A549 (cell line): ENCODE results near the gene UGT1A3. TPM values are rescaled to one million over a fixed set of nuclear protein-coding genes. Genes with fewer than 3 reads are reported as not detected.
A peak's percentile ranks its signal among the peaks of the same experiment; 100 is the strongest.

Source experiments
- ATAC-seq, 2 experiments: fragments of 200-7000 bp in 1 of 2; fragments of >200 bp in 1 of 2; cut with Nextera tagmentation in 1 of 2; cut with Tn5 transposase in 1 of 2; 3 replicates each; pipeline versions ENCODE4 v1.8.0 to v1.9.1; 2018 to 2020; ENCODE audit warnings: mild to moderate bottlenecking in 1 of 2, moderate library complexity in 1 of 2
- CTCF ChIA-PET: fragments of 300-600 bp; sonication (Branson Sonifier 250); formaldehyde crosslinking; extraction: SDS; loops from one replicate; lab custom pipeline; 2021; ENCODE audit warnings: antibody characterized with exemption, inconsistent platforms; lab: Yijun Ruan, JAX
- POLR2A ChIA-PET: fragments of 350-600 bp; formaldehyde crosslinking; extraction: SDS; loops from one replicate; lab custom pipeline; 2021; ENCODE audit warnings: antibody characterized with exemption, inconsistent platforms; lab: Yijun Ruan, JAX
- DNase-seq, 2 experiments: peaks; one replicate each; pipeline versions ENCODE4 v3.0.0 to v3.0.0-alpha.2; 2011 to 2016; ENCODE audit warnings: low read depth in 1 of 2, low spot score in 1 of 2
- FAIRE-seq: peaks from 2 replicates; lab custom pipeline; 2011; peaks lifted over from hg19 to GRCh38; lab: Jason Lieb, UNC
- H3K27ac ChIP-seq, 2 experiments: fragments of >200 bp; sonication (Bioruptor Twin); formaldehyde crosslinking; 3 replicates each; pipeline ENCODE4 v1.5.1; 2016 to 2017
- H3K4me1 ChIP-seq: fragments of >200 bp; sonication (Bioruptor Twin); formaldehyde crosslinking; 3 replicates; pipeline ENCODE4 v1.6.1; 2016
- H3K4me2 ChIP-seq: fragments of >200 bp; sonication (Bioruptor Twin); formaldehyde crosslinking; 3 replicates; pipeline ENCODE4 v1.6.1; 2016
- H3K4me3 ChIP-seq: fragments of >200 bp; sonication (Bioruptor Twin); formaldehyde crosslinking; 3 replicates; pipeline ENCODE4 v1.5.1; 2016
- H3K9me3 ChIP-seq: fragments of >200 bp; sonication (Bioruptor Twin); formaldehyde crosslinking; 3 replicates; pipeline ENCODE4 v1.6.1; 2016
- EHF ChIP-seq: fragments of 250-450 bp; sonication (Bioruptor Pico); IDR thresholded peaks from 2 replicates; pipeline ENCODE4 v1.5.0; 2020; ENCODE audit warnings: mild to moderate bottlenecking
- ESRRA ChIP-seq: fragments of 150-350 bp; IDR thresholded peaks from 2 replicates; pipeline ENCODE4 v1.6.1; 2014; ENCODE audit warnings: mild to moderate bottlenecking, low read length, borderline replicate concordance
- FOSB ChIP-seq: fragments of 250-450 bp; sonication (Bioruptor Pico); IDR thresholded peaks from 2 replicates; pipeline ENCODE4 v1.5.0; 2020; ENCODE audit warnings: mild to moderate bottlenecking, moderate library complexity
- HEYL ChIP-seq: fragments of 250-450 bp; sonication (Bioruptor Pico); IDR thresholded peaks from 2 replicates; pipeline ENCODE4 v1.8.0; 2021; ENCODE audit warnings: mild to moderate bottlenecking, moderate library complexity
- HOXA7 ChIP-seq: fragments of 250-450 bp; sonication (Bioruptor Pico); IDR thresholded peaks from 2 replicates; pipeline ENCODE4 v1.5.0; 2020; ENCODE audit warnings: mild to moderate bottlenecking, moderate library complexity
- KDM1A ChIP-seq: fragments of 200-600 bp; sonication (generic); IDR thresholded peaks from 2 replicates; pipeline ENCODE4 v1.6.1; 2016; ENCODE audit warnings: low read depth, mild to moderate bottlenecking
- MAZ ChIP-seq: fragments of 150-350 bp; IDR thresholded peaks from 2 replicates; pipeline ENCODE4 v1.6.1; 2014; ENCODE audit warnings: antibody characterized with exemption, low read depth, low read length, borderline replicate concordance
- RAD21 ChIP-seq, 2 experiments: fragments of >200 bp in 1 of 2; sonication (Bioruptor Twin) in 1 of 2; formaldehyde crosslinking in 1 of 2; IDR thresholded peaks in 1 of 2; conservative IDR thresholded peaks in 1 of 2; 2 replicates in 1 of 2; 3 replicates in 1 of 2; pipeline ENCODE4 v1.6.1; 2012 to 2018; ENCODE audit warnings: inconsistent platforms in 1 of 2
- RARB ChIP-seq: fragments of 250-450 bp; sonication (Bioruptor Pico); IDR thresholded peaks from 2 replicates; pipeline ENCODE4 v1.8.0; 2021; ENCODE audit warnings: mild to moderate bottlenecking, moderate library complexity
- RCOR1 ChIP-seq: fragments of 150-350 bp; IDR thresholded peaks from 2 replicates; pipeline ENCODE4 v1.6.1; 2014; ENCODE audit warnings: antibody characterized with exemption, low read length, low read depth
- RNF2 ChIP-seq: fragments of 200-600 bp; sonication (generic); IDR thresholded peaks from 2 replicates; pipeline ENCODE4 v1.6.1; 2016; ENCODE audit warnings: low read depth, mild to moderate bottlenecking, antibody characterized with exemption, moderate library complexity, borderline replicate concordance
- SREBF2 ChIP-seq: fragments of 450-650 bp; IDR thresholded peaks from 2 replicates; pipeline ENCODE4 v1.6.1; 2014; ENCODE audit warnings: mild to moderate bottlenecking, moderate library complexity
- TFCP2L1 ChIP-seq: fragments of 250-450 bp; sonication (Bioruptor Pico); IDR thresholded peaks from 2 replicates; pipeline ENCODE4 v1.5.0; 2021; ENCODE audit warnings: mild to moderate bottlenecking
- TP53 ChIP-seq: fragments of 250-450 bp; sonication (Bioruptor Pico); IDR thresholded peaks from 2 replicates; pipeline ENCODE4 v1.5.0; 2021; ENCODE audit warnings: mild to moderate bottlenecking, moderate library complexity
- ZFP36 ChIP-seq: fragments of 450-650 bp; IDR thresholded peaks from 2 replicates; pipeline ENCODE4 v1.6.1; 2014; ENCODE audit warnings: borderline replicate concordance; ENCODE audit not compliant: partially characterized antibody
- ZNF302 ChIP-seq: fragments of 250-450 bp; sonication (Bioruptor Pico); IDR thresholded peaks from 2 replicates; pipeline ENCODE4 v1.9.0; 2021; ENCODE audit warnings: inconsistent platforms, mild to moderate bottlenecking, moderate library complexity
- ZSCAN20 ChIP-seq: fragments of 250-450 bp; sonication (Bioruptor Pico); IDR thresholded peaks from 2 replicates; pipeline ENCODE4 v1.8.0; 2022; ENCODE audit warnings: mild to moderate bottlenecking, moderate library complexity
- WGBS: methylation state at CpG from one replicate; pipeline ENCODE4 v1.1.6; 2017; ENCODE audit errors: missing lambda C conversion rate; 5-methylcytosine and 5-hydroxymethylcytosine counted together
- polyA minus RNA-seq: library from RNA; depleted of rRNA, polyadenylated mRNA; stranded (reverse); fragments of >200 nt; gene quantifications from 2 replicates; pipeline ENCODE4 v1.2.3, GENCODE V29; 2011; rRNA and poly(A)+ RNA removed
- polyA plus RNA-seq, 4 experiments: library from polyadenylated mRNA; depleted of rRNA in 3 of 4; stranded (reverse); fragments of >200 nt; fragmentation: RNase III in 1 of 4; extraction: RNeasy Plus Mini Kit Qiagen cat#74134 plus additional on column Dnase treatment in 1 of 4; gene quantifications; 2 replicates in 3 of 4; 3 replicates in 1 of 4; pipeline ENCODE4 v1.2.3, GENCODE V29; 2011 to 2017
- TF ChIP-seq, protein P1 (sequence below): fragments of 450-650 bp; IDR thresholded peaks from 2 replicates; pipeline ENCODE4 v1.6.1; 2014; ENCODE audit warnings: antibody characterized with exemption
- TF ChIP-seq, protein P2 (sequence below): fragments of 250-450 bp; sonication (Bioruptor Pico); IDR thresholded peaks from 2 replicates; pipeline ENCODE4 v1.5.0; 2021; ENCODE audit warnings: mild to moderate bottlenecking, moderate library complexity, borderline replicate concordance
- TF ChIP-seq, protein P3 (sequence below): fragments of 150-350 bp; IDR thresholded peaks from 2 replicates; pipeline ENCODE4 v1.6.1; 2014; ENCODE audit warnings: low read depth, mild to moderate bottlenecking, low read length
- TF ChIP-seq, protein P4 (sequence below): fragments of 200-600 bp; sonication (generic); IDR thresholded peaks from 2 replicates; pipeline ENCODE4 v1.6.1; 2016; ENCODE audit warnings: antibody characterized with exemption, mild to moderate bottlenecking, moderate library complexity
- TF ChIP-seq, protein P5 (sequence below): fragments of 250-450 bp; sonication (Bioruptor Pico); IDR thresholded peaks from 2 replicates; pipeline ENCODE4 v1.5.0; 2020; ENCODE audit warnings: low read depth, mild to moderate bottlenecking, moderate library complexity

The UGT1A3 gene
- 0.39 and 0.49 TPM in 2 replicates for polyA plus RNA-seq (2011; rRNA removed)
- 0.05 and 0.06 TPM in 2 replicates for polyA plus RNA-seq (2012; cell fraction: cytosol; rRNA removed)
- 0.07 and 0.09 TPM in 2 replicates for polyA plus RNA-seq (2012; cell fraction: nucleus; rRNA removed)
- 0.08 to 0.23 TPM (median 0.17 TPM) in 3 replicates for polyA plus RNA-seq (2017; fragmentation: RNase III; extraction: RNeasy Plus Mini Kit Qiagen cat#74134 plus additional on column Dnase treatment)
- polyA minus RNA-seq: 0.62 and 0.73 TPM in 2 replicates

DNA sequence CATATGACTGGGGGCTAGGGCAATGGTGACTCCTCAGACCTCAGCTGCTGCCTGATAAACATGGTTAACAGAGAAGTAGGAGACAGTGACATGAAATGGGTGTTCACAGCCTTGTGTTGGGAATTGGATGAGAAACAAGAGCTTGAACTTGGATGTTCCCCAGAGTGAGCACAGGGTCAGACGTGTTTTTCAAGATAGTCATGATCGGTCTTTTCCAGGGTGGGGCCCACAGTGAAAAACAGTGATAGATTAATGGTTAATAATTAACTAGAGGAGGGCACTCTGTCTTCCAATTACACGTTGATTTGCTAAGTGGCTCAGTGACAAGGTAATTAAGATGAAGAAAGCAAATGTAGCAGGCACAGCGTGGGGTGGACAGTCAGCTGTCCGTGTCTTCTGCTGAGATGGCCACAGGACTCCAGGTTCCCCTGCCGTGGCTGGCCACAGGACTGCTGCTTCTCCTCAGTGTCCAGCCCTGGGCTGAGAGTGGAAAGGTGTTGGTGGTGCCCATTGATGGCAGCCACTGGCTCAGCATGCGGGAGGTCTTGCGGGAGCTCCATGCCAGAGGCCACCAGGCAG lies at the start of gene UGT1A3:
Gene UGT1A3, plus strand, starts transcription at position 320 of the 579 bp plus-strand sequence. Its CDS starts 85 bp downstream, at position 405.
- ATAC-seq (no peak; a peak in 1 of 6 replicates), FAIRE-seq (no peak), DNase-seq (no peak)
- CTCF ChIA-PET: interaction anchor here (1.2 to 1.5 kb wide), 2 partner anchors 17 to 155 kb away, joined by 3 to 4 read pairs; no protein-coding TSS in a partner anchor
- Histone ChIP-seq H3K9me3 (0 out of 3 replicates have a peak, but pooled peaks cover 4% of the 10 kb centered on the region), H3K4me2 (no peak within 1 kb of the TSS), H3K27ac (peak within 1 kb of the TSS; percentile 41 to 60; a peak in 4 of 6 replicates), H3K4me3 (no peak within 1 kb of the TSS), H3K4me1 (peaks cover 11% of the 10 kb centered on the region; the same call in 2 of the 3 replicates)
- no peak for TF ChIP-seq RCOR1
- TF ChIP-seq, protein P1, sequence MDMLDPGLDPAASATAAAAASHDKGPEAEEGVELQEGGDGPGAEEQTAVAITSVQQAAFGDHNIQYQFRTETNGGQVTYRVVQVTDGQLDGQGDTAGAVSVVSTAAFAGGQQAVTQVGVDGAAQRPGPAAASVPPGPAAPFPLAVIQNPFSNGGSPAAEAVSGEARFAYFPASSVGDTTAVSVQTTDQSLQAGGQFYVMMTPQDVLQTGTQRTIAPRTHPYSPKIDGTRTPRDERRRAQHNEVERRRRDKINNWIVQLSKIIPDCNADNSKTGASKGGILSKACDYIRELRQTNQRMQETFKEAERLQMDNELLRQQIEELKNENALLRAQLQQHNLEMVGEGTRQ: no peak
- no peak for TF ChIP-seq TFCP2L1 (CRISPR knock-in tag)
- no peak for TF ChIP-seq ZSCAN20 (CRISPR knock-in tag)
- TF ChIP-seq KDM1A: no peak
- TF ChIP-seq ZNF302 (CRISPR knock-in tag): no peak
- no peak for TF ChIP-seq RAD21 (conservative IDR thresholded peaks at IDR 0.05 in 1 of 2, IDR thresholded peaks at IDR 0.05 in 1 of 2)
- no peak for TF ChIP-seq EHF (CRISPR knock-in tag)
- no peak for TF ChIP-seq ESRRA
- no peak for TF ChIP-seq RNF2
- TF ChIP-seq, protein P2, sequence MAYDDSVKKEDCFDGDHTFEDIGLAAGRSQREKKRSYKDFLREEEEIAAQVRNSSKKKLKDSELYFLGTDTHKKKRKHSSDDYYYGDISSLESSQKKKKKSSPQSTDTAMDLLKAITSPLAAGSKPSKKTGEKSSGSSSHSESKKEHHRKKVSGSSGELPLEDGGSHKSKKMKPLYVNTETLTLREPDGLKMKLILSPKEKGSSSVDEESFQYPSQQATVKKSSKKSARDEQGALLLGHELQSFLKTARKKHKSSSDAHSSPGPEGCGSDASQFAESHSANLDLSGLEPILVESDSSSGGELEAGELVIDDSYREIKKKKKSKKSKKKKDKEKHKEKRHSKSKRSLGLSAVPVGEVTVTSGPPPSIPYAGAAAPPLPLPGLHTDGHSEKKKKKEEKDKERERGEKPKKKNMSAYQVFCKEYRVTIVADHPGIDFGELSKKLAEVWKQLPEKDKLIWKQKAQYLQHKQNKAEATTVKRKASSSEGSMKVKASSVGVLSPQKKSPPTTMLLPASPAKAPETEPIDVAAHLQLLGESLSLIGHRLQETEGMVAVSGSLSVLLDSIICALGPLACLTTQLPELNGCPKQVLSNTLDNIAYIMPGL (CRISPR knock-in tag): no peak
- no peak for TF ChIP-seq MAZ
- WGBS: 85% methylated on average over 8 of the region's 8 CpGs
- POLR2A ChIA-PET: no interaction called here

DNA sequence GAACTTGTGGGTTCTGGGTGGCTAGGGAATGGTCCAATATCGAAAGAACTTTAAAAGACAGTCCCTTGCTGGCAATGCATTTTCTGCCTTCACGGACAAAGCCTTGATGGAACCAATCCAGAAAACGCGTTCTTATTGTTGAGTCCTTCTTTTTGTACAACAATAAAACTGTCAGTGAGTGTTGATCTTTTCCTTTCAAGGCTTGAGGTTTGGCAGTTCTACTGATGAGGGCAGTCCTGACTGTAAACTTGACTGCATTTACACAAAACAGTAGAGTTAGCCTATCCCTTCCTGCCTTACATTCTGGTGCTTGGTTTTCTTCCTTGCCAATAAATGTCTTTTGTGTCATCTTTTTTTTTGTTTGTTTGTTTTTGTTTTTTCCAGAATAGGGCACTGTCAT lies 49.6 kb upstream of the UGT1A3 start:
- ChIA-PET POLR2A (no interaction called here), CTCF (interaction anchor here (1.4 kb wide), 1 partner anchor 9 kb away, joined by 3 read pairs; no protein-coding TSS in a partner anchor)
- Histone ChIP-seq H3K4me2 (no peak overlapping the region), H3K27ac (peak overlapping the region; percentile 44 to 80; a peak in 3 of 6 replicates), H3K4me3 (no peak overlapping the region), H3K9me3 (no peaks in the 10 kb centered on the region; the same call in 1 of the 3 replicates), H3K4me1 (peaks cover 16% of the 10 kb centered on the region; the same call in 1 of the 3 replicates)
- TF ChIP-seq, protein P3, sequence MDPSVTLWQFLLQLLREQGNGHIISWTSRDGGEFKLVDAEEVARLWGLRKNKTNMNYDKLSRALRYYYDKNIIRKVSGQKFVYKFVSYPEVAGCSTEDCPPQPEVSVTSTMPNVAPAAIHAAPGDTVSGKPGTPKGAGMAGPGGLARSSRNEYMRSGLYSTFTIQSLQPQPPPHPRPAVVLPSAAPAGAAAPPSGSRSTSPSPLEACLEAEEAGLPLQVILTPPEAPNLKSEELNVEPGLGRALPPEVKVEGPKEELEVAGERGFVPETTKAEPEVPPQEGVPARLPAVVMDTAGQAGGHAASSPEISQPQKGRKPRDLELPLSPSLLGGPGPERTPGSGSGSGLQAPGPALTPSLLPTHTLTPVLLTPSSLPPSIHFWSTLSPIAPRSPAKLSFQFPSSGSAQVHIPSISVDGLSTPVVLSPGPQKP: no peak
- TF ChIP-seq TP53 (CRISPR knock-in tag) (no peak), FOSB (no peak), RAD21 (conservative IDR thresholded peaks at IDR 0.05 in 1 of 2, IDR thresholded peaks at IDR 0.05 in 1 of 2) (no peak), HEYL (no peak), RARB (CRISPR knock-in tag) (no peak), ZFP36 (no peak), HOXA7 (CRISPR knock-in tag) (no peak), ZSCAN20 (CRISPR knock-in tag) (no peak), SREBF2 (no peak)
- TF ChIP-seq, protein P4, sequence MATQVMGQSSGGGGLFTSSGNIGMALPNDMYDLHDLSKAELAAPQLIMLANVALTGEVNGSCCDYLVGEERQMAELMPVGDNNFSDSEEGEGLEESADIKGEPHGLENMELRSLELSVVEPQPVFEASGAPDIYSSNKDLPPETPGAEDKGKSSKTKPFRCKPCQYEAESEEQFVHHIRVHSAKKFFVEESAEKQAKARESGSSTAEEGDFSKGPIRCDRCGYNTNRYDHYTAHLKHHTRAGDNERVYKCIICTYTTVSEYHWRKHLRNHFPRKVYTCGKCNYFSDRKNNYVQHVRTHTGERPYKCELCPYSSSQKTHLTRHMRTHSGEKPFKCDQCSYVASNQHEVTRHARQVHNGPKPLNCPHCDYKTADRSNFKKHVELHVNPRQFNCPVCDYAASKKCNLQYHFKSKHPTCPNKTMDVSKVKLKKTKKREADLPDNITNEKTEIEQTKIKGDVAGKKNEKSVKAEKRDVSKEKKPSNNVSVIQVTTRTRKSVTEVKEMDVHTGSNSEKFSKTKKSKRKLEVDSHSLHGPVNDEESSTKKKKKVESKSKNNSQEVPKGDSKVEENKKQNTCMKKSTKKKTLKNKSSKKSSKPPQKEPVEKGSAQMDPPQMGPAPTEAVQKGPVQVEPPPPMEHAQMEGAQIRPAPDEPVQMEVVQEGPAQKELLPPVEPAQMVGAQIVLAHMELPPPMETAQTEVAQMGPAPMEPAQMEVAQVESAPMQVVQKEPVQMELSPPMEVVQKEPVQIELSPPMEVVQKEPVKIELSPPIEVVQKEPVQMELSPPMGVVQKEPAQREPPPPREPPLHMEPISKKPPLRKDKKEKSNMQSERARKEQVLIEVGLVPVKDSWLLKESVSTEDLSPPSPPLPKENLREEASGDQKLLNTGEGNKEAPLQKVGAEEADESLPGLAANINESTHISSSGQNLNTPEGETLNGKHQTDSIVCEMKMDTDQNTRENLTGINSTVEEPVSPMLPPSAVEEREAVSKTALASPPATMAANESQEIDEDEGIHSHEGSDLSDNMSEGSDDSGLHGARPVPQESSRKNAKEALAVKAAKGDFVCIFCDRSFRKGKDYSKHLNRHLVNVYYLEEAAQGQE: no peak
- TF ChIP-seq, protein P5, sequence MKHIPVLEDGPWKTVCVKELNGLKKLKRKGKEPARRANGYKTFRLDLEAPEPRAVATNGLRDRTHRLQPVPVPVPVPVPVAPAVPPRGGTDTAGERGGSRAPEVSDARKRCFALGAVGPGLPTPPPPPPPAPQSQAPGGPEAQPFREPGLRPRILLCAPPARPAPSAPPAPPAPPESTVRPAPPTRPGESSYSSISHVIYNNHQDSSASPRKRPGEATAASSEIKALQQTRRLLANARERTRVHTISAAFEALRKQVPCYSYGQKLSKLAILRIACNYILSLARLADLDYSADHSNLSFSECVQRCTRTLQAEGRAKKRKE (CRISPR knock-in tag): no peak
- FAIRE-seq (no peak), ATAC-seq (no peak), DNase-seq (no peak)
- 87% methylated on average over 4 of the region's 4 CpGs for WGBS
